Measurements from ENCODE around the gene PRKAR2A.
"Not testable (repeated sequence)": the region's sequence is repeated elsewhere in the genome, so short reads cannot be mapped to it uniquely, and the experiment has no call there.

The PRKAR2A gene

GRCh38 chr3:48743773-48744172 lies 103.9 kb downstream of the PRKAR2A start:
- no peak overlapping the region for H3K4me3 ChIP-seq
- H3K4me1 ChIP-seq, result peaks cover 7% of the 10 kb centered on the region
- in situ Hi-C loops (cut with MboI; ENCODE audit: low sequenced_read_pairs), result no loop called here
- H3K9me3 ChIP-seq, result no peaks in the 10 kb centered on the region
- DNase-seq (ENCODE audit: low spot score in 2 of 2), result no peak
- peaks cover 8% of the 10 kb centered on the region for H3K36me3 ChIP-seq (replicated peaks)
- H3K27me3 ChIP-seq (ENCODE audit: low read depth), result no peaks in the 10 kb centered on the region

GRCh38 chr3:48741226-48741625 lies 106.4 kb downstream of the PRKAR2A start:
- H3K9me3 ChIP-seq; H3K4me1 ChIP-seq; H3K27me3 ChIP-seq (ENCODE audit: low read depth); in situ Hi-C loops (cut with MboI; ENCODE audit: low sequenced_read_pairs); H3K4me3 ChIP-seq; H3K36me3 ChIP-seq (replicated peaks); DNase-seq (ENCODE audit: low spot score in 2 of 2): not testable (repeated sequence)

DNA sequence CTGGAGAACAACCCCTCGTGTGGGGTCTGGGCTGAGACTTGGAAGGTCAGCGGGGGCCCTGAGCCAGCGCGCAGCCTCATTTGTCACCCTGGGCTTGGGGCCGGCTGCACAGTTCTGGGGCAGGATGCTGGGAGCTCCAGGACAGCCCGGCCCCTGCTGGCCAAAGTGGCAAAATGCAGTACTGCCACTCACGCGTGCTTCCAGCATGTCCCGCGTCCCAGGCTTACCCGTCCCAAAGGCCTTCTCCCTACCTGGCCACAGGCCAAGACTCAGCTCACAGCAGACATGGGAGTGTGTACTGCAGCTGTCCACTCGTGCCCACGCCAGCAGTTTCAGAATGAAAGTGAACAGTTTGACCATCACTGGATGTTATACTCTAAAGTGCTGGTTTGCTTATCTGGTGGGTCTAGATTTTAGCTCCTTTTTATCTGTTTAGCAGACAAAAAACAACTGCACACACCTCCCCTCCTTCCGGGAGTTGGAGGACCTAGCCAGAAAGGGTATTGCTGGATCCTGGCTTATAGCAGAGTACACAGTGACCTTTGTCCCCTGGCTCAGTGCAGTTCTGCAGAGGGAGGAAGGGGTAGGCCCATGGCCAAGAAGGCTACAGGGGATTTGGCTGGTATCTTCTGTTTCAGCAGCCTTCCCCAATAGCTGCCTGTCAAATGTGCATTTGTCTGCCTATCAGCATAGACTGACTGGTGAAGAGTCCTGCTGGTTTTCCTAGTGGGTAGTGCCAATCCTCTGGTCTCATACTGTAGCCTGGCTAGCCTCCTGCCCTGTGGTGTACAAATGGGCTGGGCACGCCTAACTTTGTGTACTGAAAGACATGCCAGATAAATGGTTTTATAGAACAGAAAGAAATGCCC lies 107.5 kb downstream of the PRKAR2A start:
- H3K4me3 ChIP-seq, result no peak overlapping the region
- in situ Hi-C loops (cut with MboI; ENCODE audit: low sequenced_read_pairs), result no loop called here
- peak; percentile 70 to 89 for DNase-seq (ENCODE audit: low spot score in 2 of 2)

GRCh38 chr3:48739617-48739954 lies 108.1 kb downstream of the PRKAR2A start:
- in situ Hi-C loops (cut with MboI; ENCODE audit: low sequenced_read_pairs), result no loop called here

More for the DNA sequence above, 107.5 kb downstream of the PRKAR2A start:
- H3K36me3 ChIP-seq (replicated peaks), result no peaks in the 10 kb centered on the region
- peaks cover 15% of the 10 kb centered on the region for H3K4me1 ChIP-seq
- H3K27me3 ChIP-seq (ENCODE audit: low read depth), result no peaks in the 10 kb centered on the region
- no peaks in the 10 kb centered on the region for H3K9me3 ChIP-seq

DNA sequence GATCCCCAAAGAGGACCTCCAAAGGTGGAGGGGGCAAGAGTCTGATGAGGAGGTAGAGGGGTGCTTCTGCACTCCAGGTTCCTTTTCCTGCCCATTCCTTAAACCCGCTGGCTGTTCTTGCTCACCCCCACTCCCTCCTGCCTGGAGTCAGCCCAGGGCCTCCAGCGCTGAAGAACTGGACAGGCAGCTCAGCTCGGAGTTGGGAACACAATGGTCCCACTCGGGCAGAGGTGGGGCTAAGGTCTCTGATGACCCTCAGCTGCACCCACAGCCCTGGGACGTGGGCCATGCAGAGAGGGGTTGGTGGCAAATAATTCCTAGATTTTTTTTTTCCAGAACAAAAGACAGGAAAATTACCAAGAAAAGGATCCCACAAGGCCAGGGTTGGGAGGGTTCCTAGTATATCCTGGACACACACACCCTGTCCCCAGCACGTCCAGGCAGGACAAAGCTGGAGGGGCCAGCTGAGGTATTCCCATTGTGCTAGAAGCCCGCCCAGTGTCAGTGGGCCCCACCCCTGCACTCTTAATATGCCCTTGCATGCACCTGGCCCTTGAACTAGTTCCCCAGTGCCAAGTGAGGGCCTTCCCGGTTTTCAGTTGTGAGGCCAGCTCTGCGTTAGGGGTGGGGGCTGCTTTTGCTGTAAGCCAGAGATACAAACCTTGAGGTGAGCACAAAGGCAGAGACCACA lies 108.6 kb downstream of the PRKAR2A start:
- Histone ChIP-seq H3K4me3 (no peak overlapping the region), H3K4me1 (peaks cover 15% of the 10 kb centered on the region), H3K27me3 (ENCODE audit: low read depth) (no peaks in the 10 kb centered on the region), H3K9me3 (no peaks in the 10 kb centered on the region), H3K36me3 (replicated peaks) (no peaks in the 10 kb centered on the region)
- no peak for DNase-seq (ENCODE audit: low spot score in 2 of 2)
- in situ Hi-C loops (cut with MboI; ENCODE audit: low sequenced_read_pairs), result no loop called here

More at GRCh38 chr3:48739617-48739954, 108.1 kb downstream of the PRKAR2A start:
- Histone ChIP-seq H3K36me3 (replicated peaks) (no peaks in the 10 kb centered on the region), H3K4me1 (peaks cover 15% of the 10 kb centered on the region), H3K9me3 (no peaks in the 10 kb centered on the region), H3K4me3 (no peak overlapping the region), H3K27me3 (ENCODE audit: low read depth) (no peaks in the 10 kb centered on the region)
- DNase-seq (ENCODE audit: low spot score in 2 of 2), result no peak

DNA sequence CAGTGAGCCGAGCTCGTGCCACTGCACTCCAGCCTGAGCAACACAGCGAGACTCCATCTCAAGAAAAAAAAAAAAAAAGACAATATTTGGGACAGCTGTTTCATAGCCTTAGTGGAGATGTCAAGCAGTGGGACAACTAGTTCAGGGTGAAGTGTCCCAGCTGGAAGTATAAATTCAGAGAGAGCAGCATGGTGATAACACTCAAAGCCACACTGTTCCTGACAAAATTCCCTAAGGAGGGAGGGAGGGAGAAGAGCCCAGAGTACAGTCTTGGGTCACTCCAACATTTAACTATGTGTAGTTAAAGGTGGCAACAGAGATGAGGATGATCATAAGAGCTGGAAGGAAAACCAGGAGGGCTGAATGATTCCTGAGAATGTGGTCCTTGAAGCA lies 109.5 kb downstream of the PRKAR2A start:
- in situ Hi-C loops (cut with MboI; ENCODE audit: low sequenced_read_pairs), result no loop called here
- Histone ChIP-seq H3K36me3 (replicated peaks) (no peaks in the 10 kb centered on the region), H3K27me3 (ENCODE audit: low read depth) (no peaks in the 10 kb centered on the region), H3K9me3 (no peaks in the 10 kb centered on the region), H3K4me1 (peaks cover 15% of the 10 kb centered on the region), H3K4me3 (no peak overlapping the region)
- DNase-seq (ENCODE audit: low spot score in 2 of 2), result no peak

GRCh38 chr3:48735075-48735767 lies 112.5 kb downstream of the PRKAR2A start:
- H3K4me1 ChIP-seq, result peaks cover 14% of the 10 kb centered on the region
- in situ Hi-C loops (cut with MboI; ENCODE audit: low sequenced_read_pairs); H3K27me3 ChIP-seq (ENCODE audit: low read depth); H3K36me3 ChIP-seq (replicated peaks); H3K4me3 ChIP-seq; H3K9me3 ChIP-seq: not testable (repeated sequence)
- peak; percentile 63 to 72 for DNase-seq (ENCODE audit: low spot score in 2 of 2)

- H3K36me3 ChIP-seq (replicated peaks); H3K4me1 ChIP-seq; H3K4me3 ChIP-seq; in situ Hi-C loops (cut with MboI; ENCODE audit: low sequenced_read_pairs); H3K9me3 ChIP-seq; DNase-seq (ENCODE audit: low spot score in 2 of 2); H3K27me3 ChIP-seq (ENCODE audit: low read depth): not testable (repeated sequence)
These were observed 113.1 kb downstream of the PRKAR2A start for GRCh38 chr3:48734541-48734940.

- H3K4me1 ChIP-seq; in situ Hi-C loops (cut with MboI; ENCODE audit: low sequenced_read_pairs); H3K27me3 ChIP-seq (ENCODE audit: low read depth); DNase-seq (ENCODE audit: low spot score in 2 of 2); H3K4me3 ChIP-seq; H3K9me3 ChIP-seq; H3K36me3 ChIP-seq (replicated peaks): not testable (repeated sequence)
These were observed 113.7 kb downstream of the PRKAR2A start for GRCh38 chr3:48733752-48734518.

DNA sequence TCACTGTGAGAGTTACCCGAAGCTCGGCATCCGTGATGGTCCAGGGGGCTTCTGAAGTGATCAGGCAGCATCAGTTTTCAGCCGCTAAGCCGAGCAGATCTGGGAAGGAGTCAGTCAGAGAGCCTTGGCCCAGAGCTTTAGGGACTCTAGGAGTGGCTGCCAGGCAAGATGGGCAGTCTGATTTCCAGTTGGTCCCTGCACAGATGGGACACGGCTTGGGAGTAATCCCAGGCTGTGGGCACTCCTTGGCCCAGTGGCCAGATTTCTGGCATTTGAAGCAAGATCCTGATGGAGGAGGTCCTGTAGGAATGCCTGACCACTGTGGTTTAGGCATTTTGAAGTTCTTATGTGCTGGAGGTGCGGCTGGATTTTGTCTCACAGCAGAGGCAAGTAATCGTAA lies 120.2 kb downstream of the PRKAR2A start:
- H3K36me3 ChIP-seq (replicated peaks), result no peaks in the 10 kb centered on the region
- H3K27me3 ChIP-seq (ENCODE audit: low read depth), result no peaks in the 10 kb centered on the region
- H3K9me3 ChIP-seq, result no peaks in the 10 kb centered on the region
- DNase-seq (ENCODE audit: low spot score in 2 of 2), result no peak
- in situ Hi-C loops (cut with MboI; ENCODE audit: low sequenced_read_pairs), result no loop called here
- H3K4me1 ChIP-seq, result no peaks in the 10 kb centered on the region
- H3K4me3 ChIP-seq, result no peak overlapping the region

DNA sequence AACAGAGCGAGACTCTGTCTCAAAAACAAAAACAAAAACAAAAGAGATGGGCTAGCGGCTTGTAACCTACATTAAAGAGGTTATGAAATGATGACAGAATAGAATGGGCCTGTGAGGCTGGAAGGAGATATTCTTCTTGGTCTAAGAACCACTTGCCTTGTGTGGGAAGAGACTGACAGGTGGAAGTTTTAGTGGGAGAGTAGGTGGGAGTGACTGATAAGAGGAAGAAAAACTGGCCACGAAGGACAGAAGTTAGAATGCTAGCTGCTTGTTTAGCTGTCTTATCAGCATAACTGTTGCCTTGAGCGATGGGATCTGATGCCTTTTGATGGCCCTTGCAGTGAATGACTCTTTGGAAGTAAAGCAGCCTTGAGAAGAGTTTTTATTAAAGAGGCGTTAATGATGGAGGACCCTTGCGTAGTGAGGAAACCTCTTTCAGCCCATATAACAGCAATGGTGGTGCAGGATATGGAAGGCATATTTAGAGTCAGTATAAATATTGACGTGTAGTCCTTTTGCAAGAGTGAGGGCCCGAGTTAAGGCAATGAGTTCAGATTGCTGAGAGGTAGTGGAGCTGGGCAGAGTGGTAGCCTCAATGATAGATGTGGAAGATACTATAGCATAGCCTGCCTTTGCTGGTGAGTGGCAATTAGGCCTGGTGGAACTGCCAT lies 122.4 kb downstream of the PRKAR2A start:
- DNase-seq (ENCODE audit: low spot score in 2 of 2); H3K9me3 ChIP-seq; H3K4me1 ChIP-seq; H3K27me3 ChIP-seq (ENCODE audit: low read depth); in situ Hi-C loops (cut with MboI; ENCODE audit: low sequenced_read_pairs); H3K36me3 ChIP-seq (replicated peaks); H3K4me3 ChIP-seq: not testable (repeated sequence)

DNA sequence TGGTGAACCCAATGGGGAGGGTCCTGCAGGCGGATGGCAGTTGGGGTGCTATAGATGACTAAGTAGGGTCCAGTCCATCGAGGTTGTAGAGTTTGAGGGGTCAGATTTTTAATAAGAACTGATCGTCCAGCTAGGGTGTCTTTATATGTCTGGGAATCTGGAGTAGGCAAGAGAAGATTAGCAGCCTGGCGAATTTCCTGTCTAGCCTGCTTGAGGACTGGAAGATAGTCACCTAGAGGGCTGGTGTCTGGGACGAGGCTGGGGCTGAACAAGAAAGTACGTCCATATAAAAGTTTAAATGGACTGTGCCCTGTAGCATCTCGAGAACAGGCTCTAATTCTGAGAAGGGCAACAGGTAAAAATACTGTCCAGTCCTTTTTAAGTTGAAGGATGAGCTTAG lies 123.9 kb downstream of the PRKAR2A start:
- no peaks in the 10 kb centered on the region for H3K36me3 ChIP-seq (replicated peaks)

DNA sequence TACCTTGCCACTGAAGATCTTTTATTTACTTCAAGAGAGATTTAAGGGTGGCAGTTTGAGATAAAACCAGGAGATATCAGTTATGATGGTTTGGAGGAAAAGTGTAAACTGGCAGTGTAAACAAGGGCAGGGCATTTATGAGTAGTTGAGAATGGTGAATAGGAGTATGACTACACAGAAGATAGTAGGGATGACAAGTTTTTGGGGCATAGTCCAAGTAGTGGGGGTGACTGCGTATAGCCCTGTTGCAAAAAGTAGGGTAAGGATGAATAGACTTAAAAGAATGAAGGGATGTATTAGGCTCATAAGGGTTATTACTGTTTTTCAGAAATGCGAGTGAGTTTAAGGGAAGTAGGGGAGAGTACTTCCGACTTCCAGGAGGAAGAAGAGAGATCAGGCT lies 124.4 kb downstream of the PRKAR2A start:
- H3K36me3 ChIP-seq (replicated peaks); H3K4me1 ChIP-seq; in situ Hi-C loops (cut with MboI; ENCODE audit: low sequenced_read_pairs); H3K4me3 ChIP-seq; H3K9me3 ChIP-seq; DNase-seq (ENCODE audit: low spot score in 2 of 2); H3K27me3 ChIP-seq (ENCODE audit: low read depth): not testable (repeated sequence)

More for the DNA sequence above, 123.9 kb downstream of the PRKAR2A start:
- no peaks in the 10 kb centered on the region for H3K9me3 ChIP-seq
- DNase-seq (ENCODE audit: low spot score in 2 of 2), result no peak
- no peak overlapping the region for H3K4me3 ChIP-seq
- no peaks in the 10 kb centered on the region for H3K4me1 ChIP-seq
- in situ Hi-C loops (cut with MboI; ENCODE audit: low sequenced_read_pairs), result no loop called here
- no peaks in the 10 kb centered on the region for H3K27me3 ChIP-seq (ENCODE audit: low read depth)

Measured in HAP-1 (cell line).